Activated CD4-positive, alpha-beta T cell treated with anti-CD3 and anti-CD28 coated beads, Interleukin-2, Interleukin-4, amounts not matched to agents 100 ng/mL and 50 ng/mL, durations not matched to agents 16 hours and 8 hours (primary cell): ENCODE measurements around the gene HECW1.
"Not testable (repeated sequence)": the region's sequence is repeated elsewhere in the genome, so short reads cannot be mapped to it uniquely, and the experiment has no call there.

Experiments used
- DNase-seq: peaks from one replicate; pipeline ENCODE4 v3.0.0-alpha.2; 2020; ENCODE audit warnings: low spot score

HECW1 gene

DNA sequence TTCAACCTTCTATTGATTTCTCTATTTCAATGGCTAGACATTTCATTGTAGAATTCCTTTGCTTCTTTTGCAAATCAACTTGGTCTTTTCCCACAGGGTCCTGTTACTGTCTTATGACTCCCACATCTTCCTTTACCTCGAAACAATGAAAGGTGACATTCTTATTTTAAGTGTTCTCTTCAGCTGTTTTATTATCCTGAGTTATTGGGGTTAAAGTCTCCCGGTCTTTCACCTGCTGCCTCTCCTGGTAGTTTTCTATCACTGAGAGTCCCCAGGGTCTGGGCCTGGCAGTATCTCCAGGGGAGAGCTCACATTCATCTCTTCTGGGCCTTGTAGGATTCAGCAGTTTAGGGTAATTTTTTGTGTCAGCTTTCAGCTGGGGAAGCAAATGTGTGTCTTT is 95.8 kb downstream of the HECW1 start:
- DNase-seq, result no peak

- not testable (repeated sequence) for DNase-seq
Observed at GRCh38 chr7:43210539-43210938, 98.1 kb downstream of the HECW1 start.

DNA sequence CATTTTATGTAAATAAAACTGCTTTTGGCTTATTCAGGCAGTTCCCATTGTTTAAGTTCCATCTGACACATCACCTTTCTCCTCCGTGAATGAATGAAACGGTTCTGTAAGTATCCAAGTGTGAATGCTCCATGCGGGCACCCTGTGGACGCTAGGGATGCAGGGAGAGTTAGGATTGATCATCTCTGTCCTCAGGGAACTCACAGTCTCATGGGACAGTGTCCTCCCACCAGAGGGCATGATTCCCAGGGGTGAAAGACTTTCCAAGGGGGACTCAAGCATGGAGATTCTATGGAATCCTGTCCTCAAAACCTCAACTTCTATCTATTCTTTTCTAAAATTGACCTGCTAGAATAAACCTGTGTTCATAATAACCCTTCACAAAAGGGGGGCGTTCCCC is 98.8 kb downstream of the HECW1 start:
- DNase-seq, result no peak

DNA sequence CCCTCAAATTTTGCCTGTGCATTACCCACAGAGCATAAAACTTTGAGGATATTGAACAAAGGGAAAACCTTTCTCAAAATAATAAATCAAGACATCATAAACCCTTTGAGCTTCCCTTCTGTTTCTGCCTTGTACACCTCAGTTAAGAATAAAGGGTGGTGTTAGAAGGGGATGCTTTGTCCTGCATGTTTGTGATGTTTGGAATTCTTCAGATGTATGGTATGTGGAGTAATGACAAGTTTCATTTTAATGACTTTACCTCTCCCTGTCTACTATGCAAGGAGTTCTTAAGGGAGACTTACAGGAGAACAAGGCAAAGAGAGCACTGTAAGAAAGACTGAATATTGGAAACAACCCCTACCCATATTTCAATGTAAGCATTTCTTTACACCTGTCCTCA is 99.2 kb downstream of the HECW1 start:
- no peak for DNase-seq

GRCh38 chr7:43212921-43213320 is 100.5 kb downstream of the HECW1 start:
- DNase-seq, result no peak

DNA sequence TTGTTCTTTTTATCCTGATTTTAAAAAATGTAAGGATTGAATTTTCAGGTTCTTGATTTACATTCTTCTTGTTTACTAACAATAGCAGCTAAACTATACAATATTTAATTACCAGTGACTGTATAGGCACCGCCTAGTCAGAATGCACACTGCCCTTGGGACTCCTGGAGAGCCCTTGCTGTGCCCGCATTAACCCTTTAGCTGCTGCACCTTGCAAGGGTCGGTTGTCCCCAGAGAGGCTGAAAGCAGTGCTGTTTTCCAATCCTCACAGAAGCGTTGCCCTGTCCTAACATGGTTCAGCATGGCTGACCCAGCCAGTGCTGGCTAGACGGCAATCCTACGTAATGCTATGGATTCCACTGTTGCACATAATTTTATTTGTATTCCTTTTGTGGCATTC is 102.6 kb downstream of the HECW1 start:
- no peak for DNase-seq

- no peak for DNase-seq
Observed at GRCh38 chr7:43217055-43217454, 104.6 kb downstream of the HECW1 start.

DNA sequence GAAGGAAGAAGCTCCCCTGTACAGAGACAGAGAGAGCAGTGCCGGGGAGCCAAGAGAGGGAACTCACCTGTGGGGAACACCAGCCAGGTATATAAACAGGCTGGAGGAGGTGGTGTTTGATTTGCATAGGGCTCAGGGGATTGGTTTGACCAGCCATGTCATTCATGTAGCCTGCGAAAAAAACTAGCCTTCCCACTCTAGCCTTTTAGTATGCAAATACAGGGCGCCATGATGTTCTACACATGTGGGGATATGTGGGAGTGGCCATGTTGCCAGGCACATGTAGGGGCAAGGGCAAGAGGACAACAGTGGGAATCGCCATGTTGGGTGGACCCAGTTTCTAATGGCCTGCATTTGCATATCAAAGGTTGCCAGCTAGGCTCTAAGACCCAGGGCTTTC is 106.5 kb downstream of the HECW1 start:
- not testable (repeated sequence) for DNase-seq

- DNase-seq, result no peak
Observed at GRCh38 chr7:43220250-43220649, 107.8 kb downstream of the HECW1 start.

DNA sequence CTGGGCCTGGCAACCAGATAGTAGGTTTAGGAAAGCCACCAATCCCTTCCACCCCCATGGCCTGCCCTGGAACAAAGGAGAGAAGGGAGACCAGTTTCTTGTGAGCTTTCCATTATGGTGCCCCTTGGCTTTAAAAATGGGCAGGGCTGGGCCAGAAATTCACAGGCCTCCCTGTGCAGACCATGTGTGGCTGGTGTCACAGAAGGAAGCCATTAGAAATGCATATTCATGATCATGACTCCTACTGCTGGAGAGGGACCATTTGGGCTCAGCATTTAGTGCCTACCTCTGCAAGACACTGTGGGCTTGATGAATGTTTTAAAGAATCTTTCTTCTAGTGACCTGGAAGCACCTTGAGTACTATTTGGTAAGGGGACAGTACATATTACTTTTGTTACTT is 108.3 kb downstream of the HECW1 start:
- no peak for DNase-seq

- DNase-seq, result no peak
Observed at GRCh38 chr7:43229801-43230200, 117.4 kb downstream of the HECW1 start.

DNA sequence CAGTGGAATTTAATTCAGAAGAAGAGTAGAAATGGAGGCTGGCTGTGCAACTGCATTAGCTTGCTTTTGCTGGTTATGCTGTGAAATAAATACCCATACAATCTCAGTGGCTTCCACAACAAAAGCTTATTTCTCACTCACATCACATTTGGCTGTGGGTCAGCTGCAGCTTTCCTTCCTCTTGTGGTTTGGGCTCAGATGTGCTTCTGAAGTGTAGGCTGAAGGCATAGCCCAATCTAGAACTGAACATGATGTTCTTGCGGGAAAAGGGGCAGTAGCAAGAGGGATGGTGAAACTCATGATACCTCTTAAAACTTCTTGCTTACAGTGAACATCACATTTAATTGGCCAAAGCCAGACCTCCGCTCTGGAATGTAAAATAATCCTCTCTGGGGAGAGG is 119.9 kb downstream of the HECW1 start:
- no peak for DNase-seq

- DNase-seq, result no peak
Observed at GRCh38 chr7:43234073-43234472, 121.6 kb downstream of the HECW1 start.

DNA sequence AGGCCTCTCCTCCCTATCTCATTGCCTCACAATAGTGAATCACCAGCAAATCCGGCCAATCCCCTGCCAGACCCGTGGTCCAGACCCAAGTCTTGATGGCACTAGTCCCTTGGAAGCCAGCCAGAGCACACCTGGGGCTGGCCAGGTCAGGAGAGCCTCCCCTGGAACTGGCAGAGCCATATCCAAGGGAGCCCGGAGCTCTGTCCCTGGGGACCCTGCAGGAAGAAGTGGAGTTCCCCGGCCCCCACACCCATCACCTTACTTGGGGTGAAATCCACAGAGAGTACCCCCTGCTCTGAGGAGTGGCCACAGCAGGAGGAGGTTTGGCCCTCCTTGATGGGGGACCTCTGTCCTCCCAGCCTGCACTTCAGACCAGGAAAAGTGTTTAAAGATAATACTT is 122.5 kb downstream of the HECW1 start:
- no peak for DNase-seq

- no peak for DNase-seq
Observed at GRCh38 chr7:43240565-43240964, 128.1 kb downstream of the HECW1 start.

GRCh38 chr7:43242628-43243255 is 130.3 kb downstream of the HECW1 start:
- DNase-seq, result no peak

GRCh38 chr7:43244232-43244631 is 131.8 kb downstream of the HECW1 start:
- DNase-seq, result no peak

DNA sequence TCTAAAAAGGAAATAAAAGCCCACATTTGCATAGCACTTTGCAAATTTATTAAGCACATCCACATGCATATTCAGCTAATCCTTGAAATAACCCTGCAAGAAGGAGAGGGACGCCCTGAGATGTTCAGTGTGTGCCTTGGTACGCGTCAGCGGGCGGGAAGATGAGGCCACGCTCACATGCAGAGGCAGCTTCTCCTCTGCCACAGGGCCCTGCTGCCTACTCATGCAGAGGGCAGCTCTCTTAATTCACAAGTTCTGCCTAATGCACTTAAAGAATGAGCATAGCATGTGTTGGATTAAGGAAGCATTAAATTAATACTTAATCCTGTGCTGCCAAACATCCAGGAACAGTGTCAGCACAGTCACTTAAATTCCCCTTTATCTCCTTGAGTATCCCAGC is 132.3 kb downstream of the HECW1 start:
- DNase-seq, result no peak

DNA sequence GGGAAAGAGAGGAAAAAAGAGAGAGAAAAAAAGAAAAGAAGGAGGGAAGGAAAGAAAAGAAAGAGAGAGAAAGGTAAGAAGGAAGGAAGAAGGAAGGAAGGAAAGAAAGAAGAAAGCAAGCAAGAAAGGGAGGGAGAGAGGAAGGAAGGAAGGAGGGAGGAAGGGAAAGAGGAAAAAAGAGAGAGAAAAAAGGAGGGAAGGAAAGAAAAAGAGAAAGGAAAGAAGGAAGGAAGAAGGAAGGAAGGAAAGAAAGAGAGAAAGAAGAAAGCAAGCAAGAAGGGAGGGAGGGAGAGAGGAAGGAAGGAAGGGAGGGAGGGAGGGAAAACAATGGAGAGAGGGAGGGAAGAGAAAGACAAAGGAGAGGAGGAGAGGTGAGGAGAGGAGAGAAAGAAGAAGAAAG is 135.3 kb downstream of the HECW1 start:
- no peak for DNase-seq

GRCh38 chr7:43248553-43248952 is 136.1 kb downstream of the HECW1 start:
- DNase-seq, result no peak

DNA sequence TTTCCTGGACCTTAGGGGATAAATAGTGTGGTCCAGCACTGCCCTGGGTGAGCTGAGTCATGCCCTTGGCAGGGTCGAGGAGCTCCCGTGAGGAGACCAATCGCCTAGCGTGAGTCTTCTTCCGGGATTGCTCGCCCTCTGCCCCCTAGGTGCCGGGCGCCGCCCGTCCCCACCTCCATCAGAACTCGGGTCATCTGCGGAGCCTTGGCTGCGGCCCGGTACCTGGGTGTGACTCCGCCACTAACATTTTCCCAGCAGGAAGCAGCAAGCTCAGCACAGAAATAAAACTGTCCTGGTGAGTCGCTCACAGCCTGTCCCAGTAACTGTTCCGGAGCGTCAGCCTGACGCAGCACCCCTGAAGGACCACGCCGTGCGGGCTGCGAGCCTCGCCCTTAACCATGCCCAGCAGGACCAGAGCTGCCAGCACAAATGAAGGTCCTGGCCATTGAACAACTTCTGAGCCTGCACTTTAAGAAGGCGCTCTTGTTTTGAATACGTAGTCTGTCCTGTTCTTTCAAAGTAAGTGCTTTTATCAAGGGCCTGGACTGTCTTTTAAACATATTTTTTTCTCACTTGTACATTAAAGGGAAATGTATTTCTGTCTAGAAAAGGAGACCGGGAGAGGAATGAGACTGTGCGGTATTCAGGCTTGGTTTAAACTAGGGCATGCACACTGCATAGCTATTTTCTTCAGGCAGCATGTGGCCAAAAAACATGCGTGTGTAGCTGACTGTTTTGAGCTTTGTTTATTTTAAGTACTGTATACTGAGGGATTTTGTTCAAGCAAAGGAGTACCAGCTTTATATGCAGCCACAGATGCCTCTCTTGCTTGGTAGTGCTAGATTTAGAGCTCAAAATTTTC is 136.7 kb downstream of the HECW1 start:
- DNase-seq, result no peak

DNA sequence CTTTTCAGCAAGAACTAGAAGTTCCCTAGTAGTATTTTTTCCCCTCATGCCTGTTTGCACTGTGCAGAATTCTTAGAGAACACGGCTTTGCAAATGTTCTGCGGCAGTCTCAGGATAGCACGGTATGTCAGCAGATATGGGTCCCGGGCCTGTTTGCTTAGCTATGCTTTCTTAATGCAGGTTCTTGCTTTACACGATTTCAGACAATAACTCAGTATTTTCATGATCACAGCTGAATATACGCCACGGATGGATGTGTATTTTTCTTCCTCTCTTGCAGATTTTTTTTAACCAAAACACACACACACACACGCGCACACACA is 137.3 kb downstream of the HECW1 start:
- DNase-seq, result no peak

- DNase-seq, result peak; percentile 68
Observed at GRCh38 chr7:43260980-43261878, 148.8 kb downstream of the HECW1 start.
